GM19467 (cell line): ENCODE results near the gene TRNAU1AP.

Source experiments
- ATAC-seq: cut with Tn5 transposase; IDR thresholded peaks from one replicate; pipeline ENCODE4 v1.9.1; 2021; ENCODE audit warnings: mild to moderate bottlenecking, moderate library complexity; ENCODE audit not compliant: unreplicated experiment

Gene TRNAU1AP

GRCh38 chr1:28604411-28604810 lies 51.5 kb downstream of the TRNAU1AP start:
- no peak for ATAC-seq

GRCh38 chr1:28604962-28605361 lies 52.1 kb downstream of the TRNAU1AP start:
- ATAC-seq: no peak

- ATAC-seq: no peak
Measured at GRCh38 chr1:28606771-28607170, 53.9 kb downstream of the TRNAU1AP start.

- ATAC-seq: no peak
Measured at GRCh38 chr1:28613175-28613574, 60.3 kb downstream of the TRNAU1AP start.
